ENCODE measurements around the gene SIGLEC8. TPM values are rescaled to one million over a fixed set of nuclear protein-coding genes. Genes with fewer than 3 reads are reported as not detected.

SIGLEC8 gene
- not detected in 2 replicates for total RNA-seq

GRCh38 chr19:51458051-51458645 is at the start of gene SIGLEC8:
Gene SIGLEC8 (minus strand): TSS chr19:51458454. CDS start chr19:51458387, 67 bp downstream.

DNA sequence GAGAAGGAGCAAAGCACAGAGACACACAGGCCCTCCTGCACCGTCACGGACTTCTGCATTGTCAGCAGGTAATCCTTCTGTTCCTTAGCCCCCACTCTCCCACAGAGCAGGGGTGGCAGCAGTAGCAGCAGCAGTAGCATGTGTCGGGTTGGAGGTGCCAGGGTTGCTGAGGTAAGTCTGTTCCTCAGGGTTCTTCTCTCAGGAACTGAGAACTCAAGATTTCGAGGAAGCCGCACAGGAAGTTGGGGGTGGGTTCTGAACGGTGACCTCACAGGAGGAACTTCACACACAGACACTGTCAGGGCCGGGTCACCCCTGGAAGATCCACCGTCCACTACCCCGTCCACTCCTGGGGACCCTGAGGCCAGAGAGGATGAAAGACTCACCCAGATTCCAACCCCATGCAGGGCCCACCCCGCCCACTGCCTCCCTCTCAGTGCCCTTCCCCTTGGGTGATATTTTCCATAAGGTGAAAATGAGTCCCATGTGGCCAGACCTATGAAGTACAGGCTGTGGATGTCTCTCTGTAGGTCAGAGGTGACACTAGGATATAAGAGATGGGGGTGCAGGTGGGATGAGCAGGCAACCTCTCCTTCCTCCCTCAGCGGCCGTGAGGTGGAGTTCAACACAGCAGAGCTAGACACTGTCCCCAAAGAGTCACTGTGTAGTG is 43.5 kb upstream of the SIGLEC8 start, which contains the start of gene SIGLEC12:
Gene SIGLEC12 (minus strand): TSS at position 207 of the 670 bp plus-strand sequence. CDS start 67 bp downstream, at position 140.

GRCh38 chr19:51478381-51479234 is 20.4 kb upstream of the SIGLEC8 start, which contains the start of gene CEACAM18:
Gene CEACAM18 (plus strand): TSS chr19:51478539.

DNA sequence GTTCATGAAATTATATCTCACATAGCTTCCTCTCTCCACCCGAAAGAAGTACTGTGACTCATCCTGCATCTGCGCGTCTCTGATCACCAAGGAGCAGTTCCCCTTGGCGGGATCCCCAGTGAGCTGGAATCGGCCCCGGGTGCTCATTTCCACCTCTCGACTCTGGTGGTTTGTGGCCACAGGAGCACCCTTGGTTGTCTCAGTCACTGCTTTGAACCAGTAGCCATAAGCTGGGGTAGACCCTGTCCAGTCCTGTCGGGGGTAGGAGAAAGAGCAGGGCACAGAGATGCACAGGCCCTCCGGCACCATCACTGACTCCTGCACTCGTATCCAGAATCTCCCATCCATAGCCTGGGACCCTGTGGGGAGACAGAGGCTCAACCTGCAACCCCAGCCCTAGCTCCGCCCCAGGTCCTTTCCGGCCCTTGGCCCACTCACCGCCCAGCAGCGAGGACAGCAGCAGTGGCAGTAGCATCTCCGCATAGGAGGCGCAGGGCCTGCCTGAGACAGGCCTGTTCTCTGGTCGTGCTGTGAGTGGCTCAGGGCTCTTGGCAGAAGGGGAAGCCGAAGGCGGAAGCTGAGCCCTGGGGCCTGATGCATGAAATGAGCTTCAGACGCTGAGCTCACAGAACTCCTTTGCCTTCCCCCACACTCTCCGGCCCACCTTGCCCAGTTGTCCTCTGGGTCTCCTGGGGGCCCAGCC is 41.0 kb downstream of the SIGLEC8 start, which contains the start of gene SIGLEC10:
Gene SIGLEC10 (minus strand): TSS at position 536 of the 703 bp plus-strand sequence. CDS start 61 bp downstream, at position 475.

Other genes starting within 250 kb of the SIGLEC8 start
- not detected in 2 replicates for gene CD33, start 233.4 kb downstream of the SIGLEC8 start, total RNA-seq
- not detected in 2 replicates for gene SIGLECL1, start 207.4 kb downstream of the SIGLEC8 start, total RNA-seq
- not detected in 2 replicates for gene IGLON5, start 146.8 kb downstream of the SIGLEC8 start, total RNA-seq
- 0.29 and 0.35 TPM in 2 replicates for gene VSIG10L, start 116.3 kb downstream of the SIGLEC8 start, total RNA-seq
- gene ETFB, start 92.1 kb downstream of the SIGLEC8 start, total RNA-seq, result 105 and 157 TPM in 2 replicates
- gene CLDND2, start 89.5 kb downstream of the SIGLEC8 start, total RNA-seq, result not detected in 2 replicates
- not detected in 2 replicates for gene NKG7, start 85.8 kb downstream of the SIGLEC8 start, total RNA-seq
- not detected in 2 replicates for gene LIM2, start 70.5 kb downstream of the SIGLEC8 start, total RNA-seq
- not detected in 2 replicates for gene C19orf84, start 67.9 kb downstream of the SIGLEC8 start, total RNA-seq
- not detected in 2 replicates for gene SIGLEC10, start 40.8 kb downstream of the SIGLEC8 start, total RNA-seq
- not detected in 2 replicates for gene CEACAM18, start 20.1 kb upstream of the SIGLEC8 start, total RNA-seq
- gene SIGLEC12, start 43.3 kb upstream of the SIGLEC8 start, total RNA-seq, result not detected in 2 replicates
- not detected in 2 replicates for gene SIGLEC6, start 73.2 kb upstream of the SIGLEC8 start, total RNA-seq
- gene ZNF175, start 112.8 kb upstream of the SIGLEC8 start, total RNA-seq, result 1.2 and 5.0 TPM in 2 replicates
- gene SIGLEC5, start 171.9 kb upstream of the SIGLEC8 start, total RNA-seq, result not detected in 2 replicates
- not detected in 2 replicates for gene SIGLEC14, start 188.4 kb upstream of the SIGLEC8 start, total RNA-seq
- gene SPACA6, start 234.9 kb upstream of the SIGLEC8 start, total RNA-seq, result 4.0 and 21.4 TPM in 2 replicates